Activated CD8-positive, alpha-beta memory T cell treated with anti-CD3 and anti-CD28 coated beads, Interleukin-2, amount 10 ng/mL, durations not matched to agents 7 days and 5 days (primary cell): ENCODE data around the gene OR5K1. TPM values are rescaled to one million over a fixed set of nuclear protein-coding genes. Genes with fewer than 3 reads are reported as not detected.

Experiments used
- total RNA-seq, 2 experiments: library from RNA; stranded (reverse); gene quantifications; one replicate each; pipeline ENCODE4 v1.2.3, GENCODE V29; 2021

OR5K1 gene
- total RNA-seq, 2 experiments from 2014 or later: not detected

Other genes with a start within 250 kb of the OR5K1 start
- not detected for gene OR5H6, start 199.0 kb upstream of the OR5K1 start, total RNA-seq
- gene OR5H2, start 180.7 kb upstream of the OR5K1 start, total RNA-seq: not detected
- gene OR5K4, start 109.3 kb upstream of the OR5K1 start, total RNA-seq: not detected
- gene OR5K3, start 72.5 kb upstream of the OR5K1 start, total RNA-seq: not detected
- not detected for gene OR5K2, start 34.5 kb downstream of the OR5K1 start, total RNA-seq
- 100 to 1,000 TPM; 514 to 528 TPM for gene CLDND1, start 59.7 kb downstream of the OR5K1 start, total RNA-seq
- gene GPR15, start 68.8 kb downstream of the OR5K1 start, total RNA-seq: 100 to 1,000 TPM; 107 to 182 TPM
- 10 to 100 TPM; 71.6 to 88.5 TPM for gene CPOX, start 130.4 kb downstream of the OR5K1 start, total RNA-seq